ENCODE data around the gene SLTM.
"Not testable (repeated sequence)": the region's sequence is repeated elsewhere in the genome, so short reads cannot be mapped to it uniquely, and the experiment has no call there.

The SLTM gene

GRCh38 chr15:58933281-58934113, at the start of gene SLTM:
Gene SLTM (minus strand): TSS chr15:58933679. CDS start chr15:58933565, 114 bp downstream.
- peak; percentile 81 for DNase-seq

- no peak for DNase-seq
These were observed 49.8 kb upstream of the SLTM start for GRCh38 chr15:58983261-58983660.

- no peak for DNase-seq
These were observed 48.5 kb upstream of the SLTM start for GRCh38 chr15:58981808-58982475.

GRCh38 chr15:58980351-58980939, 47.0 kb upstream of the SLTM start:
- DNase-seq, result no peak

GRCh38 chr15:58977887-58978286, 44.4 kb upstream of the SLTM start:
- DNase-seq, result no peak

GRCh38 chr15:58967479-58967878, 34.0 kb upstream of the SLTM start:
- DNase-seq, result no peak

- no peak for DNase-seq
These were observed 33.2 kb upstream of the SLTM start for GRCh38 chr15:58966698-58967097.

- DNase-seq, result no peak
These were observed 29.4 kb upstream of the SLTM start for GRCh38 chr15:58962662-58963565.

GRCh38 chr15:58962136-58962535, 28.7 kb upstream of the SLTM start:
- no peak for DNase-seq

GRCh38 chr15:58958811-58959210, 25.3 kb upstream of the SLTM start:
- no peak for DNase-seq

GRCh38 chr15:58957101-58957973, 23.9 kb upstream of the SLTM start:
- DNase-seq, result peak; percentile 13

- no peak for DNase-seq
These were observed 19.3 kb upstream of the SLTM start for GRCh38 chr15:58952751-58953150.

GRCh38 chr15:58951388-58952007, 18.0 kb upstream of the SLTM start:
- no peak for DNase-seq

GRCh38 chr15:58947179-58947578, 13.7 kb upstream of the SLTM start:
- no peak for DNase-seq

GRCh38 chr15:58934974-58935373, 1.5 kb upstream of the SLTM start:
- DNase-seq, result not testable (repeated sequence)

- DNase-seq, result no peak
These were observed 1.0 kb upstream of the SLTM start for GRCh38 chr15:58934521-58934920.

GRCh38 chr15:58934114-58934447, 602 bp upstream of the SLTM start:
- no peak for DNase-seq

GRCh38 chr15:58932710-58933280, 684 bp downstream of the SLTM start:
- no peak for DNase-seq

GRCh38 chr15:58931987-58932588, 1.4 kb downstream of the SLTM start:
- no peak for DNase-seq

- DNase-seq, result no peak
These were observed 3.5 kb downstream of the SLTM start for GRCh38 chr15:58929891-58930416.
